Activated T-cell treated with anti-CD3 and anti-CD28 coated beads, Interleukin-2, amount 50 U/mL, for 48 hours (primary cell): ENCODE results near the gene APP.
"Not testable (repeated sequence)": the region's sequence is repeated elsewhere in the genome, so short reads cannot be mapped to it uniquely, and the experiment has no call there.

ENCODE experiments used
- DNase-seq, 2 experiments: peaks; one replicate each; pipeline ENCODE4 v3.0.0-alpha.2; 2020

Gene APP

GRCh38 chr21:26162081-26162480 lies 8.5 kb downstream of the APP start:
- no peak for DNase-seq

GRCh38 chr21:26159869-26160268 lies 10.7 kb downstream of the APP start:
- DNase-seq = no peak

DNA sequence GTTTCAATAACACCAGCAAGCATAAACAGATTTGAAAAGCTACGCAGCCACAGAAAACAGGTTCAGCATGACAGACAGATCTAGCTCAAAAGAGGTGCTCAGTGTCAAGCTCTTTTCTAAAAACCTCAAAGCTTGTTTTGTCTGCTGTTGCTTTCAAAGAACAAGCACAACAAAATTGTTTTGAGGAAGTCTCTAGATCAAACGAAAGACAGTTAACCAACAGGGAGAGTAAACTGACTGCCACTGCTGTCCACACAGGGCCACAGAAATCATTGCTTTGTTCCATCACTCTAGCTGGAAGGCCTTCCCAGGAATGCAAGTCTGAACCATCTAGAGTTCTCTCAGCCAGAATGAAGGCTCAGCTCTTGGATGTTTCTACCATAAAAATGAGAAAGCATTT lies 12.8 kb downstream of the APP start:
- no peak for DNase-seq

DNA sequence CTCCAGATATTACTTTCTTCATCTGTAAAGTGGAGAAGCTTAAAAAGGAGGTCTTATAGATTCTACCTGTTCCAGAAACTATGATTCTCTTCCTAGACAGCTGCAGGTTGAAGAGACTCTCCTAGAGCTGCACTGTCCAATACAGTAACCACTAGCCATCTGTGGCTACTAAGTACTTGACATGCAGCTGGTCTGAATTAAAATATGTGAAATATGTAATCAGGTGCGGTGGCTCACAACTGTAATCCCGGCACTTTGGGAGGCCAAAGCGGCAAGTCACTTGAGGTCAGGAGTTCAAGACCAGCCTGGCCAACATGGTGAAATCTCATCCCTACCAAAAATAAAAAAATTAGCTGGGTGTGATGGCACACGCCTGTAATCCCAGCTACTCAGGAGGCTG lies 15.8 kb downstream of the APP start:
- DNase-seq = no peak

GRCh38 chr21:26153758-26154157 lies 16.8 kb downstream of the APP start:
- DNase-seq = no peak

GRCh38 chr21:26148840-26149354 lies 21.7 kb downstream of the APP start:
- no peak for DNase-seq

GRCh38 chr21:26148071-26148839 lies 22.3 kb downstream of the APP start:
- no peak for DNase-seq

- DNase-seq = no peak
Measured at GRCh38 chr21:26147535-26147934, 23.0 kb downstream of the APP start.

- no peak for DNase-seq
Measured at GRCh38 chr21:26146681-26147080, 23.9 kb downstream of the APP start.

DNA sequence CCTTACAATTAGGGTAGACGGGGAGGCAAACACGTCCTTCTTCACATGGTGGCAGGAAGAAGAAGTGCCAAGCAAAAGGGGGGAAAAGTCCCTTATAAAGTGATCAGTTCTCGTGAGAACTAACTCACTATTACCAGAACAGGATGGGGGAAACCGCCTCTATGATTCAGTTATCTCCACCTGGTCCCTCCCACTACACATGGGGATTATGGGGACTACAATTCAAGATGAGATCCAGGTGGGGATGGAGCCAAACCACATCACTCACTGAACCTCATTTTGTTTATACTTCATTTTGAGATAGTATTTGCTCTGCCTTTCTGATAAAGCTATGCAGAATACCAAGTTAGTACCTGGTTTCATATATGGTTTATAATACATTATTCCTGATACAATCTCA lies 26.5 kb downstream of the APP start:
- DNase-seq = no peak

DNA sequence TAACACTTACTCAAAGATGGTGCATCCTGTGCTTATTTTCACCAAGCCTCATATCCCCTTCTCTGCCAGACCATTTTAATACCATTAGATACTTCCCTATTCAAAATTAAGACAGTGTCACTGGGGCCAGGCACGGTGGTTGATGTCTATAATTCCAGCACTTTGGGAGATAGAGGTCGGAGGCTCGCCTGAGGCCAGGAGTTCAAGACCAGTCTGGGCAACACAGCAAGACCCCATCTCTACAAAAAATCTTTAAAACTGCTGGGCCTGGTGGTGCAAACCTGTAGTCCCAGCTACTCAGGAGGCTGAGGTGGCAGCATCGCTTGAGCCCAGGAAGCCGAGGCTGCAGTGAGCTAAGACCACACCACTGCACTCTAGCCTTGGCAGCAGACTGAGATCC lies 28.2 kb downstream of the APP start:
- DNase-seq = no peak

DNA sequence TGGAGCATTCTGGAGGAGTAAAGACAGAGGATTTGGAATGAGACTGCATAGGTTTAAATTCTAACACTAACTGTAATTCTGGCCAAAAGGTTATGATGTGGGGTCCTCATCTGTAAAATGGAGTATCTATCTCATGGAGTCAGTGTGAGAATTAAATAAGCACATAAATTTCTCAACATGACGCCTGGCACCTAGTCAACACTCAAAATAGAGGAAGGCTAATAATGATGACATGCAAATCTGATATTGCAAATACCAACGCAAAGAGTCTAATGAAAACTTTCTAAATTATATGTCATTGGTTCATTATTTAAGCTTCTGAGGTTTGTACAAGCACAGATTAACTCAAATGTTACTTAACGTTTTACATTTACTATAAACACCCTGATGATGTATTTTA lies 29.6 kb downstream of the APP start:
- DNase-seq = no peak

- DNase-seq = no peak
Measured at GRCh38 chr21:26140164-26140579, 30.4 kb downstream of the APP start.

GRCh38 chr21:26138615-26139257 lies 31.8 kb downstream of the APP start:
- DNase-seq = no peak

DNA sequence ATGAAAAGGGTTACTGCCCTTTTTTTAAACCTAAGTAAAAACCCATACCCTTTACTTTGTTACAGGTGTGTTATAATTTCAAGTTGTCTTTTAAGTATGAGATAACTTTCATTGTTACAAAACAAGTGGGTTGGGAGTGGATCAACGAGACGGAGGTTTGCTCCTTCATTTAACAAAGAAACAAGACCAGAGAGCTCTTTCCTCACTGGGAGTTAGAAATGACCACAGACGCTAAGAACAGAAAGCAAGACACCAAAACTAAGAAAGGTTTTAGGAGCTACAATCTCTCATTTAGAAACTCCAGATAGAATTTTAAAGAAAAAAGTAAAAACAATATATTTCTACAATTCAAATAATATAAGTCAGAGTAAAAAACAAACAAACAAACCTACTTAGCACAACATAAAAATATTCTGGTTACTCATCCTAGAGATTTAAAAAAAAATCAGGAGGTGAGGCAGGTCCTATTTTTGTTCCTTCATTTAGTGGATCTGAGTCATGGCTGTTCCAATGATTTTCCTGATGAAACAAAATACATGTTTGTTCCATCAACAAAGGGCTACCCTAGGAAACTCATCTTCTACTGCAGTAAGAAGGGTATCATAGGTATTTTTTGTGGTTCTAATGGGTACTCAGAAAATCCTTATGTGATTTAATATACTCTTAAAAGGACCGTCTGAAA lies 33.0 kb downstream of the APP start:
- DNase-seq = no peak

DNA sequence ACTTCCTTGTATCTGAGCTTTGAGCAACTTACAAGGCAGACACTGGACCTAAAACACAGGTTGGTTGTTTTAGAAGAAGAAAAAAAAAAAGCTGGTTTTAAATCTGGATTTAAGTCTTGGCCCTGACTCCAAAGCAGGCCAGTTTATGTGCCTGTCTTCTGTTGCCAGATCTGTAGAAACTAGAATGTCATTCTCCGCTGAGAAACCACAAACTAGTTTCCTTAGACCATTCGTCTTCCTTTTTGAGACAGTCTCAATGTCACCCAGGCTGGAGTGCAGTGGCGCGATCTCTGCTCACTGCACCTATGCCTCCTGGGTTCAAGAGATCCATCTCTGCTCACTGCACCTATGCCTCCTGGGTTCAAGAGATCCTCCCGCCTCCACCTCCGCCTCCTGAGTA lies 33.9 kb downstream of the APP start:
- no peak for DNase-seq

GRCh38 chr21:26135520-26135919 lies 35.0 kb downstream of the APP start:
- no peak for DNase-seq

DNA sequence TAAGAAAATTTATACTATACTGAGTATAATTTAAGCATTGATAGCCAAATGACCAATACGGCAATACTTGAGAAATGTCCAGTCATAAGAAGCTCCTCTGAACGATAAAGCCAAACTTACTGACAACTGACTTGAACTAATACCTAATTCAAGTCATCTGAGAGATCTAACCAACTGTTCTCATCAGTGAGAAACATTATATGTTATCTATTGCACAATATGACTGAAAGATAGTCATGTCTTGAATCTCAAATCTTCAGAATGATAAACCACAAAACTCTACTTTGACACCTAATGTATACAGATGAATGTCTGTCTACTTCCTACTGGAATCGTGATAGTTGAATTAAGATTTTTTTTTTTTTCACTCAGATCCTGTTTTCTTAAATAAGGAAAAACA lies 39.0 kb downstream of the APP start:
- no peak for DNase-seq

- DNase-seq = not testable (repeated sequence)
Measured at GRCh38 chr21:26131053-26131452, 39.5 kb downstream of the APP start.

DNA sequence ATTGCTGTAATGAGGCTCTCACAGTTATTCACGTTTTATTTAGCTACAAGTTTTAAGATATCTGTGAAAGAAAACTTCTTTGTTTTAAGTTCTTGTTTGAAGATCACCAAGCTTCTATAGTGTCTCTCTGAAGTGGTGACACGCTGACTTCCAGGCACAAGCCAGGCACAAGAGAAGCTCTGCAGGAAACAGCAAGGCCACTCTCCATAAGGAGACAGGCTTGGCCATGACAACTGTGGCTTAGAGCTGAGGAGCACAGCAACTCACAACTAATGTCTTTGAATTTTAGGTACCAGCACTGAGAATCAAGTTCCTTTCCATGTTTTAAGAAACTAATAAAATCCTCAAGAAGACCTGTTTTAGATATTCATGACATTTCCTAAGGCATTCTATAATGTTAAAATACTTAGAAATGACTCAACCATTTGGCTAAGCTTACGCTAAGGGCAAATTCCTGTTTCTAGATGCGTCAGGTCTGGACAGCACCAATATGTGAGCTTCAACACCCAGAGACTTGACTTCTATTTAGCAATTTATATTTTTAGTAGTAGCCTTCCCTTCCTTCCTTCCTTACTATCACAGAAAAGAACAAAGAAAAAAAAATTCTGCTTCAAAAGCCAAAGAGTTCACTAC lies 40.2 kb downstream of the APP start:
- no peak for DNase-seq

- no peak for DNase-seq
Measured at GRCh38 chr21:26127918-26128317, 42.7 kb downstream of the APP start.

GRCh38 chr21:26127073-26127814 lies 43.3 kb downstream of the APP start:
- DNase-seq = no peak

DNA sequence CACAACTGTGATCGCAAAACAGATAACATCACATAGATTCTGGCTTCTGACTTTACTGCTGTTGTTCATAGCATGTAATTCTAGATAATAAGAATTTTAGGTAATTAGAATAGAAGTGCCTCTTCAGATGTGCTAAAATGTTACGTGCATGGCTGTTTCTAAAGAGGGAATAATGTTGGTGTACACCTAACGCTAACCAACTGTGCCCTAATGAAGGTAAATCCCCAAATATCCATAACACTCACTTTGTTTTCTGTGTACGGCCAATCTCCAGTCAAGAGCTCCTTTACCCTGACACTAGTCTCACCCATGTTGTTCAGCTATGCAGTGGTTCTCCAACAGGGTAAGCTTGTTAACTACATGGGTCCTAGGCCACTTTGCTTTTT lies 44.4 kb downstream of the APP start:
- DNase-seq = no peak
